ENCODE data around the gene CAMKMT. TPM values are rescaled to one million over a fixed set of nuclear protein-coding genes. Genes with fewer than 3 reads are reported as not detected.

CAMKMT gene
- polyA plus RNA-seq, 3 donors: 4.7 to 7.8 (median 7.0) TPM

GRCh38 chr2:44560352-44560751 is 198.6 kb downstream of the CAMKMT start:
- peaks cover 0 to 1% (median 0%) of the 10 kb centered on the region in 7 donors for H3K9me3 Mint-ChIP-seq
- no peak overlapping the region for H3K27ac Mint-ChIP-seq
- no peak overlapping the region for H3K4me3 ChIP-seq (replicated peaks in 1 of 3; ENCODE audit: low read depth in 2 of 3, low read length in 3 of 3)
- peaks cover 0 to 3% of the 10 kb centered on the region in 2 donors for H3K36me3 Mint-ChIP-seq
- H3K4me1 ChIP-seq (ENCODE audit: control insufficient read depth in 1 of 2, insufficient read depth in 2 of 2, low read length in 2 of 2): peaks cover 0 to 7% of the 10 kb centered on the region in 2 donors
- no peaks in the 10 kb centered on the region for H3K36me3 ChIP-seq (replicated peaks in 1 of 2; ENCODE audit: control insufficient read depth in 1 of 2, insufficient read depth in 2 of 2, low read length in 2 of 2)
- H3K27me3 ChIP-seq (ENCODE audit: control insufficient read depth in 2 of 2, insufficient read depth in 2 of 2, low read length in 2 of 2): no peaks in the 10 kb centered on the region
- H4K20me1 ChIP-seq (ENCODE audit: insufficient read depth, low read length): no peaks in the 10 kb centered on the region
- 93% methylated on average over 3 of the region's 4 CpGs for WGBS (ENCODE audit: insufficient coverage)
- no peaks in the 10 kb centered on the region for H3K9me3 ChIP-seq (replicated peaks in 1 of 2; ENCODE audit: control insufficient read depth in 1 of 2, insufficient read depth in 1 of 2, low read length in 2 of 2)
- peak; percentile 45 for TF ChIP-seq CTCF (IDR thresholded peaks at IDR 0.05)
- DNase-seq: no peak
- peaks cover 9% of the 10 kb centered on the region for H3K4me1 Mint-ChIP-seq
- H3K4me2 ChIP-seq (replicated peaks; ENCODE audit: extremely low read depth, low read length, poor library complexity, severe bottlenecking): no peak overlapping the region
- H3K9ac ChIP-seq (ENCODE audit: insufficient read depth, low read length, poor library complexity, severe bottlenecking): no peak overlapping the region
- no peaks in the 10 kb centered on the region for H3K79me2 ChIP-seq (ENCODE audit: insufficient read depth, low read length)
- H3K27me3 Mint-ChIP-seq (ENCODE audit: low read depth in 3 of 3): peaks cover 0 to 5% (median 0%) of the 10 kb centered on the region in 3 donors
- no peak overlapping the region for H3K4me3 Mint-ChIP-seq
- intact Hi-C loops (cut with micrococcal nuclease): no loop called here
- H3K27ac ChIP-seq (ENCODE audit: low read depth in 1 of 2, low read length in 2 of 2): no peak overlapping the region
- no peak overlapping the region for H2AFZ ChIP-seq (ENCODE audit: insufficient read depth, low read depth, low read length, poor library complexity, severe bottlenecking)

GRCh38 chr2:44560941-44561340 is 199.2 kb downstream of the CAMKMT start:
- Mint-ChIP-seq H3K4me3 (no peak overlapping the region), H3K27ac (no peak overlapping the region), H3K9me3 (no peaks in the 10 kb centered on the region), H3K27me3 (ENCODE audit: low read depth in 3 of 3) (peaks cover 0 to 2% (median 0%) of the 10 kb centered on the region in 3 donors), H3K36me3 (peaks cover 0 to 3% of the 10 kb centered on the region in 2 donors), H3K4me1 (peaks cover 9% of the 10 kb centered on the region)
- no peaks in the 10 kb centered on the region for H3K9me3 ChIP-seq (replicated peaks in 1 of 2; ENCODE audit: control insufficient read depth in 1 of 2, insufficient read depth in 1 of 2, low read length in 2 of 2)
- no peak overlapping the region for H2AFZ ChIP-seq (ENCODE audit: insufficient read depth, low read depth, low read length, poor library complexity, severe bottlenecking)
- H3K79me2 ChIP-seq (ENCODE audit: insufficient read depth, low read length): no peaks in the 10 kb centered on the region
- H3K27ac ChIP-seq (ENCODE audit: low read depth in 1 of 2, low read length in 2 of 2): no peak overlapping the region
- no peaks in the 10 kb centered on the region for H4K20me1 ChIP-seq (ENCODE audit: insufficient read depth, low read length)
- H3K4me1 ChIP-seq (ENCODE audit: control insufficient read depth in 1 of 2, insufficient read depth in 2 of 2, low read length in 2 of 2): peaks cover 0 to 7% of the 10 kb centered on the region in 2 donors
- no peak for TF ChIP-seq CTCF (IDR thresholded peaks at IDR 0.05)
- no peak overlapping the region for H3K4me2 ChIP-seq (replicated peaks; ENCODE audit: extremely low read depth, low read length, poor library complexity, severe bottlenecking)
- no peak for DNase-seq
- H3K9ac ChIP-seq (ENCODE audit: insufficient read depth, low read length, poor library complexity, severe bottlenecking): no peak overlapping the region
- no peaks in the 10 kb centered on the region for H3K27me3 ChIP-seq (ENCODE audit: control insufficient read depth in 2 of 2, insufficient read depth in 2 of 2, low read length in 2 of 2)
- no peaks in the 10 kb centered on the region for H3K36me3 ChIP-seq (replicated peaks in 1 of 2; ENCODE audit: control insufficient read depth in 1 of 2, insufficient read depth in 2 of 2, low read length in 2 of 2)
- no CpG with 5 or more reads among the region's 1 CpG for WGBS (ENCODE audit: insufficient coverage)
- H3K4me3 ChIP-seq (replicated peaks in 1 of 3; ENCODE audit: low read depth in 2 of 3, low read length in 3 of 3): no peak overlapping the region
- intact Hi-C loops (cut with micrococcal nuclease): no loop called here
